Astrocyte (in vitro differentiated cells and primary cell): ENCODE measurements around the gene LIMA1.

Source experiments
- CTCF ChIP-seq: IDR thresholded peaks from 2 replicates; pipeline ENCODE4 v1.5.1; 2011; ENCODE audit warnings: low read depth, mild to moderate bottlenecking, inconsistent platforms, low read length, moderate library complexity; ENCODE audit not compliant: insufficient read depth
- EZH2 ChIP-seq: IDR thresholded peaks from 2 replicates; pipeline ENCODE4 v1.6.1; 2012; ENCODE audit warnings: mild to moderate bottlenecking, low read length, inconsistent platforms; ENCODE audit not compliant: insufficient read depth

GRCh38 chr12:50222275-50222783 is 61.0 kb downstream of the LIMA1 start:
- TF ChIP-seq EZH2 (no peak), CTCF (peak; percentile 8)
